HepG2 (cell line): ENCODE data around the gene HEY2. TPM values are rescaled to one million over a fixed set of nuclear protein-coding genes. Genes with fewer than 3 reads are reported as not detected.
"Not testable (repeated sequence)": the region's sequence is repeated elsewhere in the genome, so short reads cannot be mapped to it uniquely, and the experiment has no call there.

Experiments used
- ATAC-seq: fragments of 200-7000 bp; cut with Tn5 transposase; 3 replicates; pipeline ENCODE4 v1.9.1; 2020; ENCODE audit warnings: mild to moderate bottlenecking, moderate library complexity
- BruUV-seq: library from RNA; stranded (reverse); fragments of 400-500 nt; replicated peaks from 2 replicates; lab custom pipeline; 2021; lab: Mats Ljungman, UMichigan
- CTCF ChIA-PET: fragments of 300-600 bp; formaldehyde crosslinking; extraction: SDS; loops from one replicate; lab custom pipeline; 2021; ENCODE audit warnings: low total read pairs, inconsistent platforms, low intra/inter-chr PET ratio; lab: Yijun Ruan, JAX
- POLR2A ChIA-PET: fragments of 350-600 bp; sonication (Branson Sonifier 250); formaldehyde crosslinking; loops from one replicate; lab custom pipeline; 2020; ENCODE audit warnings: antibody characterized with exemption, inconsistent platforms; lab: Yijun Ruan, JAX
- DNase-seq: peaks from one replicate; pipeline ENCODE4 v3.0.0-alpha.2; 2015; ENCODE audit warnings: low spot score
- FAIRE-seq: peaks from 3 replicates; lab custom pipeline; 2011; peaks lifted over from hg19 to GRCh38; lab: Jason Lieb, UNC
- H2AFZ ChIP-seq: one replicate; pipeline ENCODE4 v1.6.1; 2011; ENCODE audit warnings: low read length, inconsistent platforms
- H3K27ac ChIP-seq: fragments of 300-600 bp; 3 replicates; pipeline ENCODE4 v1.8.0; 2011; ENCODE audit warnings: mixed run types, mild to moderate bottlenecking, mixed read lengths, low read length, inconsistent platforms; ENCODE audit not compliant: insufficient read depth; ENCODE audit errors: extremely low read length
- H3K27me3 ChIP-seq, 2 experiments: fragments of 200-600 bp in 1 of 2; 2 replicates in 1 of 2; 3 replicates in 1 of 2; pipeline versions ENCODE4 v1.6.0 to v1.8.0; 2011; ENCODE audit warnings: low read length in 2 of 2, mild to moderate bottlenecking in 2 of 2, moderate library complexity in 2 of 2, inconsistent platforms in 1 of 2; ENCODE audit not compliant: insufficient read depth in 2 of 2, control insufficient read depth in 1 of 2
- H3K36me3 ChIP-seq, 2 experiments: fragments of 200-600 bp in 1 of 2; replicated peaks in 1 of 2; 2 replicates in 1 of 2; 3 replicates in 1 of 2; pipeline versions ENCODE4 v1.5.1 to v1.8.0; 2011; ENCODE audit warnings: low read length in 2 of 2, inconsistent platforms in 1 of 2; ENCODE audit not compliant: insufficient read depth in 2 of 2, control insufficient read depth in 1 of 2
- H3K4me1 ChIP-seq: 2 replicates; pipeline ENCODE4 v1.5.1; 2012; ENCODE audit warnings: low read length, inconsistent platforms; ENCODE audit not compliant: insufficient read depth
- H3K4me2 ChIP-seq: 2 replicates; pipeline ENCODE4 v1.6.0; 2011; ENCODE audit warnings: low read depth, low read length, inconsistent platforms
- H3K4me3 ChIP-seq, 3 experiments: fragments of 200-600 bp in 1 of 3; sonication (generic), shearing (Covaris generic) in 1 of 3; replicated peaks in 1 of 3; 2 replicates each; pipeline ENCODE4 v1.5.1; 2011 to 2016; ENCODE audit warnings: low read length in 3 of 3, inconsistent platforms in 2 of 3, low read depth in 2 of 3, mild to moderate bottlenecking in 2 of 3, control low read depth in 1 of 3, mixed read lengths in 1 of 3; ENCODE audit not compliant: insufficient read depth in 1 of 3
- H3K79me2 ChIP-seq: one replicate; pipeline ENCODE4 v1.6.1; 2011; ENCODE audit warnings: low read length, inconsistent platforms; ENCODE audit not compliant: insufficient read depth
- H3K9ac ChIP-seq: 2 replicates; pipeline ENCODE4 v1.6.0; 2011; ENCODE audit warnings: mild to moderate bottlenecking, low read depth, low read length, inconsistent platforms; ENCODE audit not compliant: insufficient read depth
- H3K9me3 ChIP-seq: 2 replicates; pipeline ENCODE4 v1.5.1; 2012; ENCODE audit warnings: mild to moderate bottlenecking, low read length
- H4K20me1 ChIP-seq: 2 replicates; pipeline ENCODE4 v1.6.0; 2011; ENCODE audit warnings: inconsistent platforms, mild to moderate bottlenecking, low read length, moderate library complexity; ENCODE audit not compliant: insufficient read depth
- FOXC1 ChIP-seq: sonication (generic); formaldehyde crosslinking; IDR thresholded peaks from 2 replicates; pipeline ENCODE4 v1.8.0; 2022; ENCODE audit warnings: mild to moderate bottlenecking, missing genetic modification reagents, borderline replicate concordance
- MIXL1 ChIP-seq: IDR thresholded peaks from 2 replicates; pipeline ENCODE4 v1.6.1; 2016
- NFE2L1 ChIP-seq: sonication (generic); formaldehyde crosslinking; IDR thresholded peaks from 2 replicates; pipeline ENCODE4 v1.4.0; 2020; ENCODE audit warnings: missing genetic modification reagents, mild to moderate bottlenecking, borderline replicate concordance
- NFKBIZ ChIP-seq: IDR thresholded peaks from 2 replicates; pipeline ENCODE4 v1.6.1; 2018; ENCODE audit warnings: missing genetic modification reagents, missing compliant biosample characterization
- ZNF704 ChIP-seq: sonication (generic); formaldehyde crosslinking; IDR thresholded peaks from 2 replicates; pipeline ENCODE4 v1.8.1; 2023; ENCODE audit warnings: mild to moderate bottlenecking, inconsistent platforms, moderate library complexity, missing genetic modification reagents, borderline replicate concordance
- WGBS: methylation state at CpG from one replicate; pipeline ENCODE4 v1.1.6; 2017; ENCODE audit warnings: low lambda C conversion rate; 5-methylcytosine and 5-hydroxymethylcytosine counted together
- in situ Hi-C: cut with HindIII; loops from 2 replicates; pipeline ENCODE4 v1.10.0; 2017; ENCODE audit warnings: low pct_unique_long_range_greater_than_20kb; ENCODE audit not compliant: extremely low pct_ligation_motif_present
- intact Hi-C: fragments of 100-400 bp; cut with micrococcal nuclease; formaldehyde crosslinking; loops from one replicate; pipeline ENCODE4 v1.10.0; 2022; ENCODE audit not compliant: unreplicated experiment
- polyA plus RNA-seq, 8 experiments: library from polyadenylated mRNA; depleted of rRNA in 3 of 8; stranded (reverse) in 7 of 8; unstranded in 1 of 8; fragments of >200 nt; fragmentation: Illumina TruSeq in 4 of 8; extraction: Trizol in 4 of 8; gene quantifications; 2 replicates each; pipeline versions ENCODE4 v1.2.1 to v1.2.3, GENCODE V29; 2011 to 2016; ENCODE audit warnings: low read depth in 4 of 8, missing spikeins in 1 of 8, mixed read lengths in 1 of 8; ENCODE audit not compliant: insufficient read depth in 1 of 8
- total RNA-seq, 5 experiments: library from RNA; depleted of rRNA; stranded (reverse); fragments of >200 nt; fragmentation: Illumina TruSeq; extraction: Trizol; gene quantifications; 2 replicates each; pipeline ENCODE4 v1.2.3, GENCODE V29; 2016; ENCODE audit warnings: low read depth in 1 of 5

Gene HEY2
- total and polyA plus RNA-seq, 2 of the 13 experiments (the other 11 are each of a cell fraction or from before 2014, with no cell fraction given): 0.04 TPM

- Histone ChIP-seq H2AFZ (no peak overlapping the region), H3K79me2 (peaks cover 4% of the 10 kb centered on the region), H4K20me1 (no peaks in the 10 kb centered on the region), H3K36me3 (no peaks in the 10 kb centered on the region; a peak in 3 of 5 replicates), H3K4me3 (no peak overlapping the region), H3K27me3 (no peaks in the 10 kb centered on the region), H3K9ac (no peak overlapping the region), H3K4me2 (no peak overlapping the region), H3K4me1 (peaks cover 7% of the 10 kb centered on the region), H3K9me3 (no peaks in the 10 kb centered on the region), H3K27ac (no peak overlapping the region)
- TF ChIP-seq NFKBIZ (CRISPR knock-in tag) (no peak), FOXC1 (CRISPR knock-in tag) (no peak), ZNF704 (CRISPR knock-in tag) (no peak), MIXL1 (CRISPR knock-in tag) (no peak), NFE2L1 (CRISPR knock-in tag) (no peak)
- ATAC-seq (no peak), FAIRE-seq (no peak), DNase-seq (no peak)
- in situ Hi-C loops: no loop called here
- intact Hi-C loops: no loop called here
- ChIA-PET CTCF (no interaction called here), POLR2A (no interaction called here)
- no TSS peak for BruUV-seq
These were observed 54.8 kb downstream of the HEY2 start for GRCh38 chr6:125804264-125804663.

- H3K27ac ChIP-seq, POLR2A ChIA-PET, in situ Hi-C loops, H3K79me2 ChIP-seq, H2AFZ ChIP-seq, H4K20me1 ChIP-seq, H3K36me3 ChIP-seq, FAIRE-seq, H3K27me3 ChIP-seq, ATAC-seq, H3K4me1 ChIP-seq, intact Hi-C loops, H3K9ac ChIP-seq, BruUV-seq, H3K4me3 ChIP-seq, CTCF ChIA-PET, H3K4me2 ChIP-seq, H3K9me3 ChIP-seq, DNase-seq: not testable (repeated sequence)
- 93% methylated on average over 10 of the region's 10 CpGs for WGBS
These were observed 55.5 kb downstream of the HEY2 start for GRCh38 chr6:125804866-125805425.
